Esophagus muscularis mucosa (tissue), 4 donors: ENCODE measurements around the gene NEK2. TPM values are rescaled to one million over a fixed set of nuclear protein-coding genes. Genes with fewer than 3 reads are reported as not detected.
"Not testable (repeated sequence)": the region's sequence is repeated elsewhere in the genome, so short reads cannot be mapped to it uniquely, and the experiment has no call there.

Source experiments
- DNase-seq: peaks from one replicate; pipeline ENCODE4 v3.0.0-alpha.2; 2017; ENCODE audit errors: extremely low spot score
- H3K27ac ChIP-seq, 4 donors: fragments of 200-600 bp; sonication (generic); replicated peaks in 1 of 4; 1 replicate in 3 of 4; 2 replicates in 1 of 4; pipeline ENCODE4 v1.5.1; 2016 to 2019; ENCODE audit warnings: mild to moderate bottlenecking in 1 of 4
- H3K27me3 ChIP-seq, 4 donors: fragments of 200-600 bp; sonication (generic); one replicate each; pipeline versions ENCODE4 v1.5.1 to v1.6.0; 2016 to 2019
- H3K36me3 ChIP-seq, 4 donors: fragments of 200-600 bp; sonication (generic); one replicate each; pipeline ENCODE4 v1.5.1; 2016 to 2019
- H3K4me1 ChIP-seq, 4 donors: fragments of 200-600 bp; sonication (generic); one replicate each; pipeline ENCODE4 v1.5.1; 2016 to 2019
- H3K4me3 ChIP-seq, 4 donors: fragments of 200-600 bp; sonication (generic); 1 replicate in 2 of 4; 2 replicates in 2 of 4; pipeline ENCODE4 v1.5.1; 2016 to 2019; ENCODE audit warnings: mild to moderate bottlenecking in 4 of 4, moderate library complexity in 1 of 4
- H3K9me3 ChIP-seq, 4 donors: fragments of 200-600 bp; sonication (generic); 1 replicate in 3 of 4; 2 replicates in 1 of 4; pipeline ENCODE4 v1.5.1; 2016 to 2019
- CTCF ChIP-seq, 3 experiments: fragments of 200-600 bp in 2 of 3; fragments of 450-650 bp in 1 of 3; sonication (generic) in 2 of 3; IDR thresholded peaks; one replicate each; pipeline ENCODE4 v1.5.1; 2017 to 2019; ENCODE audit warnings: antibody characterized with exemption in 3 of 3, mild to moderate bottlenecking in 2 of 3, moderate library complexity in 1 of 3
- EP300 ChIP-seq: sonication (generic); formaldehyde crosslinking; IDR thresholded peaks from one replicate; pipeline ENCODE4 v1.6.1; 2017; ENCODE audit warnings: antibody characterized with exemption
- POLR2A ChIP-seq: fragments of 450-650 bp; IDR thresholded peaks from one replicate; pipeline ENCODE4 v1.6.1; 2017; ENCODE audit warnings: antibody characterized with exemption, moderate library complexity, mild to moderate bottlenecking, low read depth
- POLR2AphosphoS5 ChIP-seq, 2 donors: sonication (generic); formaldehyde crosslinking; IDR thresholded peaks; one replicate each; pipeline ENCODE4 v1.6.1; 2017; ENCODE audit warnings: antibody characterized with exemption in 2 of 2
- WGBS: methylation state at CpG from one replicate; pipeline ENCODE4 v1.1.5; 2018; 5-methylcytosine and 5-hydroxymethylcytosine counted together
- intact Hi-C: fragments of 100-400 bp; cut with DNase I; formaldehyde crosslinking; loops from one replicate; pipeline ENCODE4 v1.15.1; 2023
- total RNA-seq, 4 donors: library from RNA; depleted of rRNA; stranded (reverse); fragments of >200 nt; gene quantifications; one replicate each; pipeline versions ENCODE4 v1.1.0 to v1.2.1, GENCODE V29; 2016

NEK2 gene
- total RNA-seq, 4 donors from 2014 or later, result not detected

GRCh38 chr1:211646566-211646965 is 28.9 kb downstream of the NEK2 start:
- H3K27ac ChIP-seq, result no peak overlapping the region
- H3K4me1 ChIP-seq, result peaks cover 11 to 25% (median 12%) of the 10 kb centered on the region in 4 donors
- no peak for DNase-seq
- intact Hi-C loops, result no loop called here
- H3K36me3 ChIP-seq, result no peaks in the 10 kb centered on the region
- TF ChIP-seq EP300 (no peak), POLR2A (no peak), POLR2AphosphoS5 (IDR thresholded peaks at IDR 0.05) (no peak), CTCF (IDR thresholded peaks at IDR 0.05) (no peak)
- H3K9me3 ChIP-seq, result no peaks in the 10 kb centered on the region
- 100% methylated on average over 1 of the region's 1 CpG for WGBS
- H3K4me3 ChIP-seq, result no peak overlapping the region
- no peaks in the 10 kb centered on the region for H3K27me3 ChIP-seq

- DNase-seq, H3K27ac ChIP-seq, H3K27me3 ChIP-seq, H3K4me3 ChIP-seq, intact Hi-C loops, H3K9me3 ChIP-seq, H3K36me3 ChIP-seq: not testable (repeated sequence)
- 81% methylated on average over 5 of the region's 5 CpGs for WGBS
- peaks cover 11 to 25% (median 12%) of the 10 kb centered on the region in 4 donors for H3K4me1 ChIP-seq
Measured at GRCh38 chr1:211645601-211646000, 29.8 kb downstream of the NEK2 start.

GRCh38 chr1:211644653-211645052 is 30.8 kb downstream of the NEK2 start:
- H3K27me3 ChIP-seq, result no peaks in the 10 kb centered on the region
- no peaks in the 10 kb centered on the region for H3K9me3 ChIP-seq
- 77% methylated on average over 2 of the region's 2 CpGs for WGBS
- TF ChIP-seq POLR2AphosphoS5 (IDR thresholded peaks at IDR 0.05), result no peak
- TF ChIP-seq POLR2A, result no peak
- no peak for TF ChIP-seq CTCF (IDR thresholded peaks at IDR 0.05)
- no peak for TF ChIP-seq EP300
- no peak overlapping the region for H3K4me3 ChIP-seq
- no peak for DNase-seq
- no peak overlapping the region for H3K27ac ChIP-seq
- intact Hi-C loops, result no loop called here
- H3K36me3 ChIP-seq, result no peaks in the 10 kb centered on the region
- H3K4me1 ChIP-seq, result peaks cover 11 to 28% (median 12%) of the 10 kb centered on the region in 4 donors

DNA sequence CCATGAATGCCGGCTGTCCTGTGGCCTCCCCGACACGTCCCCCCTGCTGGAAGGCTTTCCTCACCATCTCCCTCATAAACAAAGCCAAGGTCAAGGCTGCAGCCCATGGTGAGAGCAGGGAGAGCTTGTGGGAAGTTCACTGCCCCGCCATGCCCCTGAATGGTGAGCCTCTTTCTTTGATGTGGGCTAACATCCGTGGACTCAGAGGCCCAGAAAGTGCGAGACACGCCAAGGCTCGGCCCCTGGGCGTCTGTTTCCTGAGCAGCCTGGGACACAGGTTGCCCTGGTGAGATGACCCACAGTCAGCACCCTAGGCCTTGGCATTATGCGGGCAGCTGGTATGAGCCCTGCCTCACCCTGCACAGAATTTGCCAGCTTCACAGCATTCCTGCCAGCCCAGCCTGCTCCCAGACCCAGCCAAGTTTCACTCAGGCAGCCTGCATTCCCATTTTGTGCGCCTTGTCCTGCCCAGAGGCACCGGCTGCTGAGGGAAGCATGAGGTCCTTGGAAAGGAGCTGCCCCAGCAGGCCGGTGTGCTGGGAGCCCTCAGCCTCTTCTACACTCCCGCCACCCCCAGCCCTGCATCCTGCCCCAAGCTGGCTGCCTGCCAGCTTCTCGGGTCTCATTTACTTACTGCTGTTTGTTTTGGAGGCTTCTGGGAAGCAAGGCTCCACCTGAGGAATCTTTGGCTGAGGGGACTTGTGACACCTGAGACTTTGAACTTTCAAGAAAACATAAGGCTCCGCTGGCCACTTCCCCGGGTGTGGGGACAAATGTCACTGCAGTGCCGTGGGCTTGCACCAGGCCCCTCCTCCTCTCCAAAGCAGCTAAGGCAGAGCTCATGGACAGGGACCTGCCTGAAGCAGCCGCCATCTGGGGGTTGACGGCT is 31.9 kb downstream of the NEK2 start:
- intact Hi-C loops, result no loop called here
- WGBS, result 47% methylated on average over 10 of the region's 20 CpGs

More for the DNA sequence above, 31.9 kb downstream of the NEK2 start:
- no peak overlapping the region for H3K4me3 ChIP-seq
- TF ChIP-seq POLR2A (no peak), POLR2AphosphoS5 (IDR thresholded peaks at IDR 0.05) (no peak), CTCF (IDR thresholded peaks at IDR 0.05) (no peak), EP300 (no peak)
- H3K36me3 ChIP-seq, result no peaks in the 10 kb centered on the region
- no peaks in the 10 kb centered on the region for H3K9me3 ChIP-seq
- peak overlapping the region; percentile 48 to 56 (median 50) for H3K27ac ChIP-seq
- no peaks in the 10 kb centered on the region for H3K27me3 ChIP-seq
- no peak for DNase-seq
- peaks cover 11 to 29% (median 13%) of the 10 kb centered on the region in 4 donors for H3K4me1 ChIP-seq
